ENCODE measurements around the gene AASDH.

- no peak for TF ChIP-seq CTCF (IDR thresholded peaks at IDR 0.05)
- TF ChIP-seq POLR2A (IDR thresholded peaks at IDR 0.05): no peak
Measured at GRCh38 chr4:56391270-56391669, 4.0 kb upstream of the AASDH start.
